Kidney (tissue), 14 donors: Measurements from ENCODE around the gene DNAAF1. TPM values are rescaled to one million over a fixed set of nuclear protein-coding genes. Genes with fewer than 3 reads are reported as not detected.

Source experiments
- DNase-seq, 5 donors: peaks; one replicate each; pipeline ENCODE4 v3.0.0-alpha.2; 2013 to 2020
- FAIRE-seq: peaks from 2 replicates; lab custom pipeline; 2012; peaks lifted over from hg19 to GRCh38; lab: Jason Lieb, UNC
- H3K27ac ChIP-seq, 2 donors: one replicate each; pipeline ENCODE4 v1.7.0; 2013; ENCODE audit warnings: low read depth in 2 of 2, low read length in 2 of 2, inconsistent platforms in 1 of 2
- H3K27me3 ChIP-seq: one replicate; pipeline ENCODE4 v1.7.1; 2013; ENCODE audit warnings: low read length, inconsistent platforms; ENCODE audit not compliant: control insufficient read depth, insufficient read depth
- H3K36me3 ChIP-seq, 3 donors: one replicate each; pipeline versions ENCODE4 v1.7.0 to v1.7.1; 2013; ENCODE audit warnings: low read length in 3 of 3, control low read depth in 1 of 3, inconsistent platforms in 1 of 3; ENCODE audit not compliant: insufficient read depth in 3 of 3, control insufficient read depth in 2 of 3
- H3K4me1 ChIP-seq, 3 donors: one replicate each; pipeline versions ENCODE4 v1.7.0 to v1.7.1; 2013; ENCODE audit warnings: low read length in 3 of 3, inconsistent platforms in 1 of 3, low read depth in 1 of 3; ENCODE audit not compliant: control insufficient read depth in 2 of 3, insufficient read depth in 2 of 3
- H3K4me3 ChIP-seq, 3 donors: one replicate each; pipeline versions ENCODE4 v1.7.0 to v1.8.1; 2013; ENCODE audit warnings: low read length in 3 of 3, control low read depth in 1 of 3, inconsistent platforms in 1 of 3
- H3K9ac ChIP-seq, 3 donors: one replicate each; pipeline versions ENCODE4 v1.7.0 to v1.7.1; 2013; ENCODE audit warnings: low read length in 3 of 3, control low read depth in 1 of 3, inconsistent platforms in 1 of 3
- H3K9me3 ChIP-seq, 3 donors: one replicate each; pipeline versions ENCODE4 v1.7.0 to v1.7.1; 2013; ENCODE audit warnings: low read length in 3 of 3, control low read depth in 1 of 3, inconsistent platforms in 1 of 3; ENCODE audit not compliant: control insufficient read depth in 2 of 3, insufficient read depth in 1 of 3
- intact Hi-C: fragments of 100-400 bp; cut with DNase I; formaldehyde crosslinking; loops from one replicate; pipeline ENCODE4 v1.11.1; 2022
- polyA plus RNA-seq: library from polyadenylated mRNA; stranded (reverse); fragments of 350-450 nt; fragmentation: Illumina TruSeq; extraction: RNeasy Lipid Tissue Mini Kit (QIAGEN cat#74804); gene quantifications from one replicate; pipeline ENCODE4 v1.2.3, GENCODE V29; 2014; ENCODE audit warnings: low read depth, low replicate concordance; ENCODE audit not compliant: insufficient read depth
- total RNA-seq: library from RNA; stranded (reverse); fragmentation: NEBNext Ultra II Directional; extraction: Animal tissue kit (Norgen Biotek cat#: 25700); gene quantifications from one replicate; pipeline ENCODE4 v1.2.1, GENCODE V29; 2021
- TF ChIP-seq, protein P1 (sequence below): IDR thresholded peaks from 3 replicates; pipeline ENCODE4 v1.5.1; 2012; ENCODE audit warnings: mild to moderate bottlenecking, moderate library complexity, borderline replicate concordance; ENCODE audit not compliant: insufficient read depth; ENCODE audit errors: extremely low read depth
- donor health status: control.
- donor health status: control.
- donor health status: control.
- donor health status: control.
- donor health status: control.
- donor health status: DM: yes; HTN: yes; CAD: no.
- donor health status: Normal renal cell carcinoma (clear cell type).

Gene DNAAF1
- total and polyA plus RNA-seq, 2 donors from 2014 or later, result 2.4 to 4.8 TPM

DNA sequence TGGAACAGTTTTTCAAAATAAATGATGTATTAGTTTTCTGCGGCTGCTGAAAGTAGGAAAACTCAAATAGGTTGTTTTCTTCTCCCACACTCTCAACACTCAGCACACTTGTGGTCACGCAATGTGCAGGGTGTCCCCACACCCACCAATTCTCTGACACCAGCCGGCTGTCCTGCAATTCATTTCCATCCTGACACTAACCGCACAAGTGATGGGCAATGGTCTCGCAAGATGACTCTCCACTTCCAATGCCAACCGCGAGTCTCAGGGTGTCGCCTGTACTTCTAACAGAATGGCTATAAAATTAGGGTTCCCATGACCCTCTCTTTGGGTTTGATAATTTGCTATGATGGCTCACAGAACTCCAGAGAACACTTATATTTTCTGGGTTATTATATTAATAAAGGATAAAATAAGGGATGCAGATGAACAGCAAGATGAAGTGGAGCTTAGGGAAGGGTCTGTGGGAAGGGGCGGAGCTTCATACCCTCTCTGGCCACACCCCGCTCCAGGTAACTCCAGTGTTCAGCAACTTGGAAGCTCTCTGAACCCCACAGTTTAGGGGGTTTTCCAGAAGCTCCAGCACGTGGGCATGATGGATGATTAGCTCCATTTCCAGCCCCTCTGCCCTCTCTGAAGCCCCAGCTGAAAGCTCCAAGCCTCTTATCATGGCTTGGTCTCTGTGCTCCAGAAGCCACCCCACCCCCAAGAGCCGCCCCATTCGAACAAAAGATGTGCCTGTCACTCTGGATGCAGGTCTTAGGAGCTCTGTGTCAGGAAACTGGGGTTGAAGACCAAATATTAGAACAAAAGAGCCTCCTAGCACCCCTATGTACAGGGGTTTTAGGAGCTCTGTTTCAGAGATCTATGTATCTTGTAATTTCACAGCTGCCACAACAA lies 21.9 kb downstream of the DNAAF1 start:
- H3K36me3 ChIP-seq, result no peaks in the 10 kb centered on the region
- FAIRE-seq, result no peak

DNA sequence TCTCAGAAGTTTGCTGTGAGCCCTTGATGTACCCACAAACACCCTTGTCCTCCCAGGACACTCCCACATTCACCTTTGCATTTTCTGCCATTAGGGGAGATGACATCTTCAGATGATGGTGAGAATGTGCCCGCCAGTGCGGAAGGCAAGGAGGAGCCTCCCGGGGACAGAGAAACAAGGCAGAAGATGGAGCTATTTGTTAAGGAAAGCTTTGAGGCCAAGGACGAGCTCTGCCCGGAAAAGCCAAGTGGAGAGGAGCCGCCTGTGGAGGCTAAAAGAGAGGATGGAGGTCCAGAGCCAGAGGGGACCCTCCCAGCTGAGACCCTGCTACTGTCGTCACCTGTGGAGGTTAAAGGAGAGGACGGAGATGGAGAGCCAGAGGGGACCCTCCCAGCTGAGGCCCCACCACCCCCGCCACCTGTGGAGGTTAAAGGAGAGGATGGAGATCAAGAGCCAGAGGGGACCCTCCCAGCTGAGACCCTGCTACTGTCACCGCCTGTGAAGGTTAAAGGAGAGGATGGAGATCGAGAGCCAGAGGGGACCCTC lies 24.7 kb downstream of the DNAAF1 start:
- Histone ChIP-seq H3K27me3 (no peaks in the 10 kb centered on the region), H3K27ac (no peak overlapping the region), H3K4me3 (no peak overlapping the region), H3K4me1 (no peaks in the 10 kb centered on the region), H3K9ac (no peak overlapping the region), H3K9me3 (no peaks in the 10 kb centered on the region), H3K36me3 (no peaks in the 10 kb centered on the region)
- TF ChIP-seq, protein P1, sequence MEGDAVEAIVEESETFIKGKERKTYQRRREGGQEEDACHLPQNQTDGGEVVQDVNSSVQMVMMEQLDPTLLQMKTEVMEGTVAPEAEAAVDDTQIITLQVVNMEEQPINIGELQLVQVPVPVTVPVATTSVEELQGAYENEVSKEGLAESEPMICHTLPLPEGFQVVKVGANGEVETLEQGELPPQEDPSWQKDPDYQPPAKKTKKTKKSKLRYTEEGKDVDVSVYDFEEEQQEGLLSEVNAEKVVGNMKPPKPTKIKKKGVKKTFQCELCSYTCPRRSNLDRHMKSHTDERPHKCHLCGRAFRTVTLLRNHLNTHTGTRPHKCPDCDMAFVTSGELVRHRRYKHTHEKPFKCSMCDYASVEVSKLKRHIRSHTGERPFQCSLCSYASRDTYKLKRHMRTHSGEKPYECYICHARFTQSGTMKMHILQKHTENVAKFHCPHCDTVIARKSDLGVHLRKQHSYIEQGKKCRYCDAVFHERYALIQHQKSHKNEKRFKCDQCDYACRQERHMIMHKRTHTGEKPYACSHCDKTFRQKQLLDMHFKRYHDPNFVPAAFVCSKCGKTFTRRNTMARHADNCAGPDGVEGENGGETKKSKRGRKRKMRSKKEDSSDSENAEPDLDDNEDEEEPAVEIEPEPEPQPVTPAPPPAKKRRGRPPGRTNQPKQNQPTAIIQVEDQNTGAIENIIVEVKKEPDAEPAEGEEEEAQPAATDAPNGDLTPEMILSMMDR, result no peak
- intact Hi-C loops, result no loop called here
- FAIRE-seq, result no peak
- DNase-seq, result no peak

More for the DNA sequence above, 21.9 kb downstream of the DNAAF1 start:
- no peak overlapping the region for H3K27ac ChIP-seq
- TF ChIP-seq, protein P1, result no peak
- no peaks in the 10 kb centered on the region for H3K27me3 ChIP-seq
- H3K9ac ChIP-seq, result no peak overlapping the region
- H3K9me3 ChIP-seq, result no peaks in the 10 kb centered on the region
- no peaks in the 10 kb centered on the region for H3K4me1 ChIP-seq
- intact Hi-C loops, result no loop called here
- DNase-seq, result no peak
- no peak overlapping the region for H3K4me3 ChIP-seq

GRCh38 chr16:84174396-84174795 lies 29.3 kb downstream of the DNAAF1 start:
- DNase-seq (no peak), FAIRE-seq (no peak)
- no peak overlapping the region for H3K9ac ChIP-seq
- H3K36me3 ChIP-seq, result peaks cover 0 to 8% (median 2%) of the 10 kb centered on the region in 3 donors
- H3K27ac ChIP-seq, result no peak overlapping the region
- peaks cover 2 to 25% (median 19%) of the 10 kb centered on the region in 3 donors for H3K4me1 ChIP-seq
- no peaks in the 10 kb centered on the region for H3K9me3 ChIP-seq
- intact Hi-C loops, result no loop called here
- TF ChIP-seq, protein P1, result no peak
- H3K4me3 ChIP-seq, result no peak overlapping the region
- H3K27me3 ChIP-seq, result no peaks in the 10 kb centered on the region
